ENCODE results near the gene FAM25A.
A peak's percentile ranks its signal among the peaks of the same experiment; 100 is the strongest.
"Not testable (repeated sequence)": the region's sequence is repeated elsewhere in the genome, so short reads cannot be mapped to it uniquely, and the experiment has no call there.

FAM25A gene

GRCh38 chr10:87014986-87015716 is 4.9 kb upstream of the FAM25A start:
- not testable (repeated sequence) for DNase-seq

GRCh38 chr10:87018127-87018526 is 2.0 kb upstream of the FAM25A start:
- DNase-seq, result not testable (repeated sequence)

GRCh38 chr10:87019066-87019465 is 1.0 kb upstream of the FAM25A start:
- DNase-seq, result not testable (repeated sequence)

GRCh38 chr10:87019504-87019903 is 590 bp upstream of the FAM25A start:
- not testable (repeated sequence) for DNase-seq

- DNase-seq, result not testable (repeated sequence)
Measured at GRCh38 chr10:87025285-87025958, 5.3 kb downstream of the FAM25A start.

GRCh38 chr10:87026747-87027508 is 6.8 kb downstream of the FAM25A start:
- DNase-seq, result not testable (repeated sequence)

- not testable (repeated sequence) for DNase-seq
Measured at GRCh38 chr10:87030419-87030818, 10.3 kb downstream of the FAM25A start.

GRCh38 chr10:87030912-87031635 is 11.0 kb downstream of the FAM25A start:
- DNase-seq, result no peak

- DNase-seq, result no peak
Measured at GRCh38 chr10:87036623-87037022, 16.5 kb downstream of the FAM25A start.

GRCh38 chr10:87038286-87038717 is 18.2 kb downstream of the FAM25A start:
- no peak for DNase-seq

GRCh38 chr10:87038786-87039185 is 18.7 kb downstream of the FAM25A start:
- DNase-seq, result no peak

- not testable (repeated sequence) for DNase-seq
Measured at GRCh38 chr10:87043579-87043978, 23.5 kb downstream of the FAM25A start.

- DNase-seq, result no peak
Measured at GRCh38 chr10:87045434-87045938, 25.4 kb downstream of the FAM25A start.

- DNase-seq, result peak; percentile 83
Measured at GRCh38 chr10:87053111-87053510, 33.0 kb downstream of the FAM25A start.

GRCh38 chr10:87053577-87054181 is 33.6 kb downstream of the FAM25A start:
- no peak for DNase-seq

- DNase-seq, result no peak
Measured at GRCh38 chr10:87054373-87055295, 34.5 kb downstream of the FAM25A start.

- DNase-seq, result peak; percentile 44
Measured at GRCh38 chr10:87058171-87058570, 38.1 kb downstream of the FAM25A start.

GRCh38 chr10:87059401-87059800 is 39.3 kb downstream of the FAM25A start:
- no peak for DNase-seq

GRCh38 chr10:87060280-87060928 is 40.3 kb downstream of the FAM25A start:
- no peak for DNase-seq

- peak; percentile 63 for DNase-seq
Measured at GRCh38 chr10:87064651-87065050, 44.6 kb downstream of the FAM25A start.
